ENCODE measurements around the gene HIBCH.
A peak's percentile ranks its signal among the peaks of the same experiment; 100 is the strongest.
"Not testable (repeated sequence)": the region's sequence is repeated elsewhere in the genome, so short reads cannot be mapped to it uniquely, and the experiment has no call there.

HIBCH gene, protein sequence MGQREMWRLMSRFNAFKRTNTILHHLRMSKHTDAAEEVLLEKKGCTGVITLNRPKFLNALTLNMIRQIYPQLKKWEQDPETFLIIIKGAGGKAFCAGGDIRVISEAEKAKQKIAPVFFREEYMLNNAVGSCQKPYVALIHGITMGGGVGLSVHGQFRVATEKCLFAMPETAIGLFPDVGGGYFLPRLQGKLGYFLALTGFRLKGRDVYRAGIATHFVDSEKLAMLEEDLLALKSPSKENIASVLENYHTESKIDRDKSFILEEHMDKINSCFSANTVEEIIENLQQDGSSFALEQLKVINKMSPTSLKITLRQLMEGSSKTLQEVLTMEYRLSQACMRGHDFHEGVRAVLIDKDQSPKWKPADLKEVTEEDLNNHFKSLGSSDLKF

DNA sequence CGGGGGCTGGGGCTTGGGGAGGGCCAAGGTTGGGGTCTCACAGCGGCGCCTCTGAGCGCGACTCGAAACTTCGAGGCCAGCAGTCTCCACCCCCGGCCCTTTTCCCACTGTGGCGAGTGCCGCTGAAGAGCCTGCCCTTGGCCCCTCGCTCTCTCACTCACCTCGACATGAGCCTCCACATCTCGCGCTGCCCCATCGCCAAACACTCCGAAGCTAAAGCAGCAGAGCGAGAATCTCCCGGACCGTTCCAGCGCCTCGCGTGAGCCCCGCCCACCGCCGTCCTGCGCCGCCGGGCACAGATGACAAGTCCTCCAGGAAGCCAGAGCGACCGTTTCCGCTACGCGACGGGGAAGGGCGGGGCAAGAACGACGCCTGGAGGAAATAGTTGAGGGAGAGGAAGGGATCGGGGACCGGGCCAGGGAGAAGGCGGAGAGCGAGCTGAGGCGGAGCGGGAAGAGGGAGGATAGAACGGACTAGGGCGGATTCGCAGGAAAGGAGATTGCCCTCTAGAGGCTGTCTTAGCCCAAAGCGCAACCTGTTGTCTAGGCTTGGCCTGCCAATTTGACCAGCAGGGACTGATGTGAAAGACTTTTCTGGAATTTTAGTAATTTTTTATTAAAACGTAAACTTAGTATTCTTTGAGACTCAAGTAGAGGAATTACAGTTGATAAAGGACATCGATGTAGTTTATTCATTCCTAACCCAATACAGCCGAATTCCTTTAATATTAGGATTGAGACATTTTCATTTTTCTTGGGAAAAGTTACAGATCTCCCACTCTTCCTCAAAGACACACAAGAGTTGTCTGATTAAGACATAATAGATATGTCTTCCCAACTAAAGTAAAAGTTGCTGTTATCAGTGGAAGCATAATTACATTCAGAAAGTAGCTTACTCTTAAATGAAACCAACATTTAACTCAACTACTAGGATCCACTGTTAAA lies at the start of gene HIBCH:
TSS of gene HIBCH (minus strand) at position 272 of the 944 bp plus-strand sequence. CDS start at position 196, 76 bp downstream.
- DNase-seq (ENCODE audit: low read depth), result peak; percentile 97

DNA sequence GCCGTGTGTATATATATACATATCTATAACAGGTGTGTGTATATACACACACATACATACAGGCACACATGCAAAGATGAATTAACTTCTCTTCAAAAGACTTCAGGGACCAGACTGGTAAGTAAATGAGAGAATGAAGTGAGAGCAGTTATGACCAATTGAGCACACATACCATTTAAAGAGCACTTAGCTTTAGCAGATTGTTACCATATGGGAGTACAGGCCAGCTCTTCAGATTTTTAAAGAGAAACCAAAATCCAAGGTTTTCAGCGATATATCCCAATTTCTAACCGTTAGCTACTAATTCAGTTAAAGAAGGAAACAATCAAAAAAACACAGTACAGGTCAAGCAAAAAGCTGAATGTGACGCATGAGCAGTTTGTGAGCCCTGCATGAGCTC lies 47.5 kb upstream of the HIBCH start:
- no peak for DNase-seq (ENCODE audit: low read depth)

DNA sequence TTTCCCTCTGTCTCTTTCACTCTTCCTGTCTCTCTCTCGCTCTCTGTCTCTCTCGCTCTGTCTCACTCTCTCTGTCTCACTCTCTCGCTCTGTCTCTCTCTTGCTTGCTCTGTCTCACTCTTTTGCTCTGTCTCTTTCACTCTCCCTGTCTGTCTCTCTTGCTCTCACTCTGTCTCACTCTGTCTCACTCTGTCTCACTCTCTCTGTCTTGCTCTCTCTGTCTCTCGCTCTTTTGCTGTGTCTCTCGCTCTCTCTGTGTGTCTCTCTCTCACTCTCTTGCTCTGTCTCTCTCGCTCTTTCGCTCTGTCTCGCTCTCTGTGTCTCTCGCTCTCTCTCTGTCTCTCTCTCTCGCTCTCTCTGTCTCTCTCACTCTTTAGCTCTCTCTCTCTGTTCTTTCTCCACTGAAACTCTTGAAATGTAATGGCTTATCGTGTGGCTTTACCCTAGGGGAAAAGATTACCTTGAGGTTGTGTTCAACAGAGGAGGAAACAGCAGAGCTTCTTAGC lies 46.7 kb upstream of the HIBCH start:
- no peak for DNase-seq (ENCODE audit: low read depth)

DNA sequence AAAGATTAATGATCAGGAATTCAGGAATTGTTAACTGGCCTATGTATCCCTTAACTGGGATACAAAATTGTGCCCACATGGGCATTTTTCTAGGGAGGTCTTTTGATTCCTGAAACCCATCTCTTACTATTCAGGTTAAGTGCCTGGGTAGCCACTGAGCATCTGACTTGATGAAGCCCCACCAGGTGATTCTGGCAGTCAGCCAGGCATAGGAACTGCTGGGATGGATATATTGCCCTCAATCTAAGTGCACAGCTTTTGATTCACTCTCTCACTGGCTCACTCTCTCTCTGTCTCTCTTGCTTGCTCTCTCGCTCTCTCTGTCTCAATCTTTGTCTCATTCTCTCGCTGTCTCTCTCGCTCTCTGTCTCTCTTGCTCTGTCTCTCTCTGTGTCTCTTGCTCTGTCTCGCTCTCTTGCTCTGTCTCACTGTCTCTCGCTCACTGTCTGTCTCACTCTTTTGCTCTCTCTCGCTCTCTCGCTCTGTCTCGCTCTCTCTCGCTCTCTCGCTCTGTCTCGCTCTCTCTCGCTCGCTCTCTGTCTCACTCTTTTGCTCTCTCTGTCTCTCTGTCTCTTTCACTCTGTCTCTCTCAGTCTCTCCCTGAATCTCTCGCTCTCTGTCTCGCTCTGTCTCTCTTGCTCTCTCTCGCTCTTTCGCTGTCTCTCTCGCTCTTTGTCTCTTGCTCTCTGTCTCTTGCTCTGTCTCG lies 46.0 kb upstream of the HIBCH start:
- DNase-seq (ENCODE audit: low read depth), result no peak

DNA sequence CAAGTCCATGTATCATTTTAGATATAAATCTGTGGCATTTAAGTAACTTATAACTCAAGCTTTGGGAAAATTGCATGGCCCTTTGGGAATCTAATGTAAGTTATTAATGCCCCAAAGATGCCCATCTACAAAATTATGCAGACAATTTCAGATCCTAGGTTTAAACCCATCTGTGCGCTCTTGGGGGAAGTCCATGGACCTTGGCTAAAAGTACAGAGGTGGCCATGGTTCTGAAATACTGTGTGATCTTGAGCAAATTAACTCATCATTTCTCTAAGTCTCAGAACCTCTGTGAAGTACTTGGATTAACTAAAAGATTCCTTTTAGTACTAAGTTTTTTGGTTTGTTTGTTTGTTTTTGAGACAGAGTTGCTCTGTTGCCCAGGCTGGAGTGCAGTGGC lies 43.3 kb upstream of the HIBCH start:
- no peak for DNase-seq (ENCODE audit: low read depth)

DNA sequence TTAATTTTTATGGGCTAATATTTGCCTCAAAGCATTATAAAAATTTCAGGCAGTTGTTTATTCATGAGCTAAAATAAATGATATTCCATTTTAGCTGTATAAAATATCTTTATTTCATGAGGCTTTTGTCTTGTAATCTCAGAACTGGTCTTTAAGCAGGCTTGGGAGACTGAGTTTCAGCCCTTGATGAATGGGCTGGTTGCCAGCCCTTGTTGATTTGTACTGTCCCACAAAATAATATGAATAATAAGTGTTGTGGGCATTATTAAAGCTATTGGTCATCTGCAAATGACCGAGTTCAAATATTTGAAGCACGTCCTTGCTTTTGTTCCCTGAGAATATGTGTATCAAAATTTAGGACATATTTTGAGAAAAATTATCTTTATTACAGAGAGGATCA lies 41.9 kb upstream of the HIBCH start:
- no peak for DNase-seq (ENCODE audit: low read depth)

DNA sequence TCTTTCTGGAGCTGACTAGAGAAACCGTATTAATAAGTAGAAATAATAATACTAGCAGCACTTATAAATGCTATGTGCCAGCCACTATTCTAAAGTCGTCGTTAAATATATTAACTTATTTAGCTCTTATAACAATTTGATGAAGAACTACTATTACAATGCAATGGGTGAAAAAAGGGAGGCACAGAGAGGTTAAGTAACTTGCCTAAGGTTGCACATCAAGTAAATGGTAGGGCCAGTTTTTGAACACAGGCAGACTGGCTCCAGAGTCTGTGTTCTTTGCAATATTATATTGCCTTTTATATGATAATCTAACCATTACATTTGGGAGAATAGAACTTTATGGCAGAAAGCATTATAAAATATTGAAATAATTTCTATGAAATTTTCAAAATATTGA lies 41.3 kb upstream of the HIBCH start:
- no peak for DNase-seq (ENCODE audit: low read depth)

DNA sequence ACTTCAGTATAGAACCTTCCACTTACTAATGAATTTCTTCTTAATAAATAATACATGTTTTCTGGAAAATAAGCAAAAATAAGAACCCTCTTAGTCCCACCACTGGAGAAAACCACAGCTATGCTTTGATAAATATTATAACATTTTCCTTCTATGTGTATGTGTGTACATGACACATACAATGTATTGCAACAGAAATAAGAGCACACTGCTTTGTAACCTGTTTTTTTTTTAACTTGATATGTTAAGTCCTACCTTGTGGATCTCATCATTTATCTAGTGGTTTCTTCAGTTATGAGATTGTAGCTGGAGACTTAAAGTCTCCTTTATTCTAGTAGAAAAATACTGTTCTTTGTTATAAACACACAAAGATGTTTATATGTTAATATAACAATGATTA lies 40.9 kb upstream of the HIBCH start:
- DNase-seq (ENCODE audit: low read depth), result peak; percentile 37

DNA sequence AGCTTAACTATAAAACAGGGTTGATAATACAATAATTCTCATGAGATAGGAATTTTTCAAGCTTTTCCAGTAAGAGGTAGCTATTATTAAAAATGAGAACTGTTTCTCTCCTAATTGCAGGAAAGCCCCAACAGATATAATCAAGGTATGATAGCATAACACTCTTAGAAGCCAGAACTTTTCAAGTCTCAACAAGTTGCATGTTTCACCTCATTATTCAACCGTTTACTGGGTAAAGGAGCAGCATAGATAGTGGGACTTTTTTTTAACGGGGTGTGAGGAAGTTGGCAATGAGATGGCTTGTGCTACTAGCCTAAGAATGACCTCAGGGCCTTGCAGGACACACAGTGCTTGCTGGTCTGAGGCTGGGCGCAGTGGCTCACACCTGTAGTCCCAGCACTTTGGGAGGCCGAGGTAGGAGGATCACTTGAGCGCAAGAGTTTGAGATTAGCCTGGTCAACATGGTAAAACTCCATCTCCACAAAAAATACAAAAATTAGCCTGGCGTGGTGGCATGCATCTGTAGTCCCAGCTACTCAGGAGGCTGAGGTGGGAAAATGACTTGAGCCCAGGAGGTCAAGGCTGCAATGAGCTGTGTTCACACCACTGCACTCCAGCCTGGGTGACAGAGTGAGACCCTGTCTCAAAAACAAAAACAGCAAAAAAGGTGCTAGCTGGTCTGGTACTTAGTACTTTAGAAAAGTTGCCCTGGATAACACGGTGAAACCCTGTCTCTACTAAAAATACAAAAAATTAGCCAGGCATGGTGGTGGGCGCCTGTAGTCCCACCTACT lies 39.2 kb upstream of the HIBCH start:
- DNase-seq (ENCODE audit: low read depth), result not testable (repeated sequence)

DNA sequence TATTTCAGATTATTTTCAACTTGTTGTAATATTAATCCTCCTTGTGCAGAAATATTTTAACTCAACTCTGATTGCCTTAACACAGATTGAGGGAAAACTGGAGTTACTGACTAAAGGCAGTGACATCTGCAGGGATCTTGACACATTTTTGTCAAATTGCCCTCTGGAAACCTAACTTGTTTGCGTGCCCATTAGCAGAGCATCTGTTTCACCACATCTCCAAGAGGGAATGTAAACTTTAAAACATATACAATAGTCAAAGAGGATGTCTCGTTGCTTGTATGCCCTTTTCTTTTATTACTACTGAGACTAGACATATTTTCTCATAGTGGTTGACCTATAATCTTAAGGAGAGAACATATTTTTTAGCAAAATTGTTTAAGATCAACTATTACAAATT lies 38.0 kb upstream of the HIBCH start:
- no peak for DNase-seq (ENCODE audit: low read depth)

DNA sequence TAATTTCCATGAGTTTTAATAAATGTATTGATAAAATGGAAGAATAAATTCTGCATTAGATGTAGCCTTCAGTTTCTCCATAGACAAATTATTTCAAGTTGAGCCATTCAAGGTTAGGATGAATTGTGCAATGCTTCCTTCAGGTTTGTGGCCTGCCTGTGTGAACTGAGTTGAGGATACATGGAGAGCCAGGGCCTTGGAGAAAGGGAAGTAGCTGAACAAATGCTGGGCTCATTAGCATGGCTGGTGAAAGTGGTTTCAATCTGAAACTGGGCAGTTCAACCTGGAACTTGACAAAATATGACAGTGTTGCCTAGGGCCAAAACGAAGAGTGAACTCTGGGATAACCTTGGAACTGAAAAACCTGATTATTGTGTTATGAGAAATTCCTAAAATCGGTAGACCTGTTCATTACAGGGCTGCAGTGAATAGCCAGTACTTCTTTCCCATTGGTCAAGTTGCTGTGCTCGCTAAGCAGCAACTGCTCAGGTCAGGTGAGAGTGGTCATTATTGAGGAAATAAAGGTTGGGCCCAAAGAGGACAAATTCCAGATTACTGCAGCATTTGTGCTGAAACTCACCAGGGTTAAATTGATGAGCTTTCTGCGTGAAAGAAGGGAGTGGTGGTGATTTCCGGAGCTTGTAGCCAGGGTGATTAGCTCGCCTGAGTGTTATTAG lies 36.5 kb upstream of the HIBCH start:
- peak; percentile 71 for DNase-seq (ENCODE audit: low read depth)

DNA sequence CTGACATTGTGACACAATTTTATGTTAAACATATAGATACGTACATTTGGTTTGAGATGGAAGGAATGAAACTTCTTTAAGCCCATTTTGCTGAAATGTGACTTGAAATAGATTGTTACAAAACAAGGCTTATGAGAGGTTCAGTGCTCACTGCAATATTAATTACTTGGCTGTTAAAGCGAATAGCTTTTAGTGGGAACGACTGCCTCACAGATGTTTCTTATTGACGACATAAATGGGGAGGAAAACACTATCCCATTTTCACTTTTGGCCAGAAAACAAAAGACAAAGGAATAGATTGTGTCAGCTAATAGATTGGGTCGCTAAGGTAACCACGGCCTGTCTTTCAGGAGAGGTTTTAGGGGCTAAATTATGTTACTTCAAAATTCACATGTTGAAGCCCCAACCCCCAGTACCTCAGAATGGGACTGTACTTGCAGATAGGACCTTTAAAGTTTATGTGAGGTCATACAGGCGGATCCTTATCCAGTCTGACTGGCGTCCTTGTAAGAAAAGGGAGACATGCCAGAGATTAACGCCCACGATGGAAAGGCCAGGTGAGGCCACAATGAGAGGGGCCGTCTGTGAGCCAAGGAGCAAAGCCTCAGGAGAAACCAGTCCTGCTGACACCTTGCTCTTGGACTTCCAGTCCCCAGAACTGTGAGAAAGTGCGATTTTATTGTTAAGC lies 34.5 kb upstream of the HIBCH start:
- no peak for DNase-seq (ENCODE audit: low read depth)

DNA sequence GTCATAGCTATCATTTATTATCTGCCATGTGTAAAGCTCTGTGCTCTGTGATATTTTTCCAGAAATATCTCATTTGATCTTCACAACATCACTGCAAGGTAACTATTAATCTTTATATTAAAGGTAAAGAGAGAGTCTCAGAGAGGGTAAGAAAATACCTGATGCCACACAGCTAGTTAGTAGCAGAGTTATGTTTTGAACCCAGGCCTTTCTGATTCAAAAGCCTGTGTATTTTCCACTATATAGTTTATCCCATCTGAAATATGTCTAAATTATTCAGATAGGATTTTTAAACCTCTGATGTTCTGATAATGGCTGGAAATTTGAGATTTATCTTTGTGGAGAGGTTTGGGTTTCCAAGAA lies 33.9 kb upstream of the HIBCH start:
- no peak for DNase-seq (ENCODE audit: low read depth)

DNA sequence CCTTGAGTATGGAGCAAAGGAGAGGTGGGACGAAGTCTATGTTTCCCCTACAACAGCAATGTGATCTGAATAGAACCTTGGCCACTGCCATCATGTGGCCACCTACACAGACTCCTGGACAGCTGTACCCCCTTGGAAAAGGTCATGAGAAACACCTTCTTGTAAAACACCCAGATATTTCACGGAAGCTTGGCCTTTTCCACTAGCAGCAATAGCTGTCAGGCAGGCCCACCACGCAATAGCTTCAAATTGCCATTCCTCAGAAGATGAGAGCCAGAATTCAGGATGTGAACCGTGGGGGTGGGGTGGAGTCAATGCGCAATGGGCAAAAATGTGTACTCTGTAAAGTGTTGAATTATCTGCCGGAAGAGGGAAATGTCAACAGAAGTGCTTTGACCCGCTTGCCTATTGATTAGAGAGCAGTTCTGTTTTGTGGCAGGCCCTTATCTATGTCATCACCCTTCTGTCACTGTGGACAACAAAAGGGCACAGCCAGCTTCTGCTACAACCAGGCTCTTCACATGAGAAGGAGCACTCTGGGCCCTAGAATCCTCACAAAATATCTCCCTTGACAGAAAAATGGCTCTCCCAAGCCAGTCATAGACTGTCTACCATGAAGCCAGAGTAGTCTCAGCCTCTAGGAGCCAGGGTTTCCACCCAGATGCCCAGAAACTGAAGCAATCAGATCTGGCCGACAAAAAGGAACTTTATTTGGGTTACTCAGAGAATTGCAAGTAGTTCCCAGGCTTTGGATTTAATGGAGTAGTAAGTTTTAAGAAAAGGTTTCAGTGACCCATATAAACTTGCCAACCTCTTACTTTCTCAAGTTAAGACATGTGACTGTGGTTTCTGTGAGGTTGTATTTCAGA lies 33.3 kb upstream of the HIBCH start:
- DNase-seq (ENCODE audit: low read depth), result peak; percentile 59

DNA sequence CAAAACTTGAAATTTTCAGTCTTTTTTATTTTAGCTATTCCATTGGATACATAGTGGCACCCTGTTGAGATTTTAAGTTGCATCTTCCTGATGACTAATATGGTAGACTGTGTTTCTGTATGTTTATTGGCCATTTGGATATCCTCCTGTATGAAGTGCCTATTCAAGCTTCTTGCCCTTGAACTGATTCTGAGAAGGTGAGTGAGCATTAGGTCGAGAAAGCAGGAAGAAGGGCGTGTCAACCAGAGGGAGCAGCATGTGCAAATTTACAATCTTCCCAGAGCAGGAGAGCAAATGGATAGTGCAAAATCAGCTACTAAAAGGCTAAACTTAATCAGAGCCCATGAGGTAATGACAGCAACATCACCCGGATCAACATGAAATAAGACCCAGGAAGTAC lies 32.3 kb upstream of the HIBCH start:
- DNase-seq (ENCODE audit: low read depth), result no peak

DNA sequence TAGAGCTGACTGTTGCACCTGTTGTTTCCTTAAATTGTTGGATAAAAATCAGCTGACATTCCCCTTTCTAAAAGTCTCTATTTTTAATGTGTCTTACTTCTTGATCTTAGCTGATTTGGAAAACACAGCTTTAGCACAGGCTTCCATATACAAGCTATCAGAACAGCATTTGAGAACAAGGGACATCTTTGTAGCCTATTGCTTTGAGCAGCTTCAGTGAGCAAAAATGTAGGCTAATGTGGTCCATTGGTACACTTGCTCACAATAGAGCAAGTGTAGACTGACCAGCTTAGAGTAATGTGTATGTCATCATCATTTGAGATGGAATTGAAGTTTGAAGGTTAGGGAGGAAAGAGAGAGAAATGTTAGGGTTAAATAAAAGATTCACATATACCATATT lies 30.7 kb upstream of the HIBCH start:
- no peak for DNase-seq (ENCODE audit: low read depth)

DNA sequence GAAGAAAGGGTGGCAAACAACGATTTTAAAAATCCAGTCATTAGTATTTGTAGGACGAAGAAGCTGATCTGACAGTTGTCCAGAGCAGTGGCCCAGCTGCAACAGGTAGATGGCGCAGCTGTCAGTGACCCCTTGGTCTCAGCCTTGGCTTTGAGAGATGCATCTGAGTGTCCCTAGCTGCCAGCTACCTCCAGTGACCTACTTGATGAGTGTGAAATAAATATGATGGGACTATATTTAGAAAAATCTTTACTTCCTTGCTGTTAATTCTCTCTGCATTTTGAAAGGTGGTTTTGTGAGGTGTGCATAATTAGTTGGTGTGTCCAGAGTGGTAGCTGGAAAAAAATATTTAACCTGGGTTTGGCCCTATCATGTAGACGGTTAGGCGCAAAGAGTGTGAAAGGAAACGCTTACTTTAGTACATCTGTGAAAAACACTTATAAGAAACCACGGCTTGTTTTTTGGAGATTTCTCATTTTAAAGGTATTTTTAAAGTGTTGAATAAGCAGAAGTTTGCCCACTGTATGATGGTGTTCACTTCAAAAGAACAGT lies 24.7 kb upstream of the HIBCH start:
- DNase-seq (ENCODE audit: low read depth), result no peak

DNA sequence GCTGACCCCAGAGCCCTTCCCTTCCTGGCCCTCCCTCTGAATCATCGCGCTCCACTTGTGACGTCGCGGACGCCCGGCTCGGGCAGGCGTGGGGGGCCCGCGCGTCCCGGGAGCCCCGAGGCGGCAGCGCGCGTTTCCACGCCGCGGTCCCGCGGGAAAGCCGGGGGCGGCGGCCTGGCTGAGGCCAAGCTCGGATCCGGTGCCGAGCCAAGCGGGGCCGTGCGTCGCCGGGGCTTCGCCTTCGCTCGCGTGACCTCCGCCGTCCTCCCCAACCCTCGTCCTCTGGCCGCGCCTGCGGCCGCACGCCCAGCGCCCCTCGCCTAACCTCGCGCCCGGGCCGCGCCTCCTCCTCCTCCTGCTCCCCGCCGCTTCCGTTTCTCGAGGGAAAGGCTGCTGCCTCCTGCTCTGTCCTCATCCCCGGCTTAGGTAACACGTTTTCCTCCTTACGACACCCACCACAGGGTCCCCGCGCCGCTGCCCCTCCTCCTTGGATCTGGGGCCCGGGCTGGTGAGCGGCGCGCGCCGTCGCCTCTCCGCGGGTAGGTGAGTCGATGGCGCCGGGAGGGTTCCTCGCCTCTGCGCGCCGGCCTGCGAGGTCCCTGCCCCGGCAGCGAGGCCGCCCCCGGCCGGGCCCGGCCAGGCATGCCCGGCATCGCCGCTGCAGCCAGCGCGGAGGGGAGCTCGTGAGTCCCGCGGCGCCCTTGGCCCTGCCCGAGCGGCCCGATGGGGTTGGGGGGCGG lies 24.1 kb upstream of the HIBCH start, which contains the start of gene INPP1:
TSS of gene INPP1 (plus strand) at position 54 of the 740 bp plus-strand sequence. CDS start 16,514 bp downstream, outside the sequence.
- peak; percentile 52 for DNase-seq (ENCODE audit: low read depth)
